H9 (cell line): ENCODE results near the gene CDK17. TPM values are rescaled to one million over a fixed set of nuclear protein-coding genes. Genes with fewer than 3 reads are reported as not detected.

Source experiments
- DNase-seq: peaks from one replicate; pipeline ENCODE4 v3.0.0-alpha.2; 2017
- H2AFZ ChIP-seq: one replicate; pipeline ENCODE4 v1.6.1; 2013; ENCODE audit warnings: mild to moderate bottlenecking, low read length, control low read depth, moderate library complexity
- H2AK5ac ChIP-seq: 2 replicates; pipeline ENCODE4 v1.6.1; 2013; ENCODE audit warnings: low read length, control low read depth, mixed read lengths; ENCODE audit not compliant: insufficient read length
- H2BK120ac ChIP-seq: one replicate; pipeline ENCODE4 v1.6.1; 2013; ENCODE audit warnings: low read depth, mild to moderate bottlenecking, low read length, control low read depth, inconsistent platforms; ENCODE audit not compliant: poor library complexity, severe bottlenecking
- H2BK12ac ChIP-seq: 2 replicates; pipeline ENCODE4 v1.6.1; 2013; ENCODE audit warnings: low read length, control low read depth, mixed read lengths, low read depth; ENCODE audit not compliant: insufficient read length
- H2BK15ac ChIP-seq: 2 replicates; pipeline ENCODE4 v1.6.1; 2013; ENCODE audit warnings: low read depth, low read length, control low read depth
- H2BK20ac ChIP-seq: one replicate; pipeline ENCODE4 v1.6.1; 2013; ENCODE audit warnings: low read depth, mild to moderate bottlenecking, low read length, control low read depth, inconsistent platforms; ENCODE audit not compliant: poor library complexity, severe bottlenecking
- H2BK5ac ChIP-seq: 2 replicates; pipeline ENCODE4 v1.6.1; 2013; ENCODE audit warnings: low read length, control low read depth, mixed read lengths; ENCODE audit not compliant: insufficient read length
- H3K14ac ChIP-seq: 2 replicates; pipeline ENCODE4 v1.6.1; 2013; ENCODE audit warnings: low read length, control low read depth; ENCODE audit not compliant: insufficient read depth
- H3K18ac ChIP-seq: 2 replicates; pipeline ENCODE4 v1.6.1; 2013; ENCODE audit warnings: low read depth, mild to moderate bottlenecking, mixed read lengths, low read length, control low read depth; ENCODE audit not compliant: insufficient read length
- H3K23ac ChIP-seq: 2 replicates; pipeline ENCODE4 v1.6.1; 2013; ENCODE audit warnings: low read length, control low read depth, mixed read lengths, low read depth; ENCODE audit not compliant: insufficient read length
- H3K23me2 ChIP-seq: 2 replicates; pipeline ENCODE4 v1.6.1; 2013; ENCODE audit warnings: low read depth, mild to moderate bottlenecking, mixed read lengths, low read length, control low read depth; ENCODE audit not compliant: insufficient read length, poor library complexity, severe bottlenecking
- H3K27ac ChIP-seq: 2 replicates; pipeline ENCODE4 v1.5.1; 2013; ENCODE audit warnings: low read length, control low read depth, mixed read lengths, low read depth; ENCODE audit not compliant: insufficient read length
- H3K27me3 ChIP-seq: 2 replicates; pipeline ENCODE4 v1.6.1; 2013; ENCODE audit warnings: low read length, control low read depth, inconsistent platforms; ENCODE audit not compliant: insufficient read depth
- H3K4ac ChIP-seq: 2 replicates; pipeline ENCODE4 v1.6.1; 2013; ENCODE audit warnings: low read depth, mild to moderate bottlenecking, control low read depth, inconsistent platforms, low read length, moderate library complexity
- H3K4me1 ChIP-seq: 2 replicates; pipeline ENCODE4 v1.6.1; 2013; ENCODE audit warnings: low read length, control low read depth, inconsistent platforms; ENCODE audit not compliant: insufficient read depth
- H3K4me2 ChIP-seq: 2 replicates; pipeline ENCODE4 v1.6.1; 2013; ENCODE audit warnings: low read length, control low read depth, mixed read lengths; ENCODE audit not compliant: insufficient read length, insufficient read depth
- H3K56ac ChIP-seq: 2 replicates; pipeline ENCODE4 v1.6.1; 2013; ENCODE audit warnings: low read depth, mild to moderate bottlenecking, mixed read lengths, low read length, control low read depth; ENCODE audit not compliant: insufficient read length
- H3K79me1 ChIP-seq: 2 replicates; pipeline ENCODE4 v1.6.1; 2013; ENCODE audit warnings: low read depth, mild to moderate bottlenecking, moderate library complexity, low read length, control low read depth, inconsistent platforms; ENCODE audit not compliant: insufficient read depth, poor library complexity, severe bottlenecking
- H3K79me2 ChIP-seq: 2 replicates; pipeline ENCODE4 v1.6.1; 2013; ENCODE audit warnings: low read length, control low read depth, inconsistent platforms; ENCODE audit not compliant: insufficient read depth
- H3K9ac ChIP-seq: 2 replicates; pipeline ENCODE4 v1.6.1; 2013; ENCODE audit warnings: low read length, control low read depth, mixed read lengths; ENCODE audit not compliant: insufficient read length; ENCODE audit errors: extremely low read depth
- H3K9me3 ChIP-seq: one replicate; pipeline ENCODE4 v1.6.1; 2013; ENCODE audit warnings: low read depth, low read length, inconsistent platforms; ENCODE audit not compliant: control insufficient read depth
- H3T11ph ChIP-seq: one replicate; pipeline ENCODE4 v1.6.1; 2013; ENCODE audit warnings: mild to moderate bottlenecking, low read length, control low read depth, inconsistent platforms
- H4K20me1 ChIP-seq: one replicate; pipeline ENCODE4 v1.6.1; 2013; ENCODE audit not compliant: control insufficient read depth, insufficient read length, insufficient read depth
- H4K5ac ChIP-seq: 2 replicates; pipeline ENCODE4 v1.6.1; 2013; ENCODE audit warnings: low read depth, mild to moderate bottlenecking, mixed read lengths, low read length, control low read depth; ENCODE audit not compliant: insufficient read length
- H4K8ac ChIP-seq: replicated peaks from 2 replicates; pipeline ENCODE4 v1.6.1; 2013; ENCODE audit warnings: low read length, control low read depth, mixed read lengths, low read depth; ENCODE audit not compliant: insufficient read length
- H4K91ac ChIP-seq: 2 replicates; pipeline ENCODE4 v1.6.1; 2013; ENCODE audit warnings: low read depth, mild to moderate bottlenecking, moderate library complexity, mixed read lengths, low read length, control low read depth; ENCODE audit not compliant: insufficient read length
- H3K27ac Mint-ChIP-seq, 3 experiments: 2 replicates in 2 of 3; 3 replicates in 1 of 3; pipeline ENCODE4 v1.8.0; 2020 to 2021; ENCODE audit warnings: mixed read lengths in 3 of 3, mild to moderate bottlenecking in 1 of 3, moderate library complexity in 1 of 3
- H3K27me3 Mint-ChIP-seq: 2 replicates; pipeline ENCODE4 v1.8.0; 2021; ENCODE audit warnings: low read depth, mild to moderate bottlenecking, moderate library complexity, mixed read lengths
- H3K36me3 Mint-ChIP-seq, 3 experiments: 2 replicates in 2 of 3; 3 replicates in 1 of 3; pipeline ENCODE4 v1.8.0; 2020 to 2021; ENCODE audit warnings: low read depth in 3 of 3, mixed read lengths in 3 of 3; ENCODE audit not compliant: insufficient read depth in 1 of 3
- H3K4me1 Mint-ChIP-seq, 2 experiments: 2 replicates each; pipeline ENCODE4 v1.8.0; 2020; ENCODE audit warnings: mixed read lengths in 2 of 2
- H3K4me3 Mint-ChIP-seq, 2 experiments: 2 replicates in 1 of 2; 3 replicates in 1 of 2; pipeline ENCODE4 v1.8.0; 2020 to 2021; ENCODE audit warnings: mild to moderate bottlenecking in 2 of 2, mixed read lengths in 2 of 2, moderate library complexity in 1 of 2
- H3K9me3 Mint-ChIP-seq, 2 experiments: 2 replicates in 1 of 2; 3 replicates in 1 of 2; pipeline ENCODE4 v1.8.0; 2020; ENCODE audit warnings: mild to moderate bottlenecking in 2 of 2, mixed read lengths in 2 of 2, moderate library complexity in 1 of 2
- WGBS: extraction: QIAGEN DNeasy Blood & Tissue Kit; methylation state at CpG from one replicate; pipeline ENCODE4 v1.1.7; 2013; ENCODE audit warnings: missing lambda C conversion rate, low lambda C conversion rate, mixed read lengths; ENCODE audit not compliant: insufficient read length; ENCODE audit errors: extremely low coverage; 5-methylcytosine and 5-hydroxymethylcytosine counted together
- total RNA-seq: library from RNA; stranded (reverse); gene quantifications from 2 replicates; pipeline ENCODE4 v1.2.1, GENCODE V29; 2021
- TF ChIP-seq, protein P1 (sequence below): fragments of 200-600 bp; sonication (generic); conservative IDR thresholded peaks from 3 replicates; pipeline ENCODE4 v1.8.0; 2021; ENCODE audit warnings: antibody characterized with exemption, mild to moderate bottlenecking

Gene CDK17
- total RNA-seq, 1 experiment from 2014 or later, result 28.8 TPM

GRCh38 chr12:96386794-96387193, 13.4 kb downstream of the CDK17 start:
- H3K27ac Mint-ChIP-seq, result peak overlapping the region in 1 of 3 experiments; percentile 59; a peak in 1 of 7 replicates
- no CpG with 5 or more reads among the region's 2 CpGs for WGBS
- Histone ChIP-seq H4K8ac (no peak overlapping the region), H3K9me3 (no peaks in the 10 kb centered on the region), H3K79me1 (peaks cover 2% of the 10 kb centered on the region), H3K4me2 (no peak overlapping the region), H2BK120ac (no peak overlapping the region), H3K23me2 (no peaks in the 10 kb centered on the region), H2BK20ac (no peak overlapping the region), H2BK15ac (no peak overlapping the region), H4K5ac (no peak overlapping the region), H3K4me1 (no peaks in the 10 kb centered on the region), H3K27me3 (no peaks in the 10 kb centered on the region), H3K4ac (no peak overlapping the region), H3K27ac (no peak overlapping the region), H3K9ac (no peak overlapping the region), H2BK12ac (no peak overlapping the region), H3K79me2 (peaks cover 8% of the 10 kb centered on the region; the same call in 1 of the 2 replicates), H2AFZ (no peak overlapping the region), H4K20me1 (no peaks in the 10 kb centered on the region), H3K56ac (no peak overlapping the region), H3K14ac (no peak overlapping the region), H2BK5ac (no peak overlapping the region), H2AK5ac (no peak overlapping the region), H3K23ac (no peak overlapping the region), H4K91ac (no peak overlapping the region), H3T11ph (no peak overlapping the region), H3K18ac (no peak overlapping the region)
- peaks cover 7 to 27% (median 8%) of the 10 kb centered on the region in 3 experiments; a peak in 6 of 7 replicates for H3K36me3 Mint-ChIP-seq
- TF ChIP-seq, protein P1, sequence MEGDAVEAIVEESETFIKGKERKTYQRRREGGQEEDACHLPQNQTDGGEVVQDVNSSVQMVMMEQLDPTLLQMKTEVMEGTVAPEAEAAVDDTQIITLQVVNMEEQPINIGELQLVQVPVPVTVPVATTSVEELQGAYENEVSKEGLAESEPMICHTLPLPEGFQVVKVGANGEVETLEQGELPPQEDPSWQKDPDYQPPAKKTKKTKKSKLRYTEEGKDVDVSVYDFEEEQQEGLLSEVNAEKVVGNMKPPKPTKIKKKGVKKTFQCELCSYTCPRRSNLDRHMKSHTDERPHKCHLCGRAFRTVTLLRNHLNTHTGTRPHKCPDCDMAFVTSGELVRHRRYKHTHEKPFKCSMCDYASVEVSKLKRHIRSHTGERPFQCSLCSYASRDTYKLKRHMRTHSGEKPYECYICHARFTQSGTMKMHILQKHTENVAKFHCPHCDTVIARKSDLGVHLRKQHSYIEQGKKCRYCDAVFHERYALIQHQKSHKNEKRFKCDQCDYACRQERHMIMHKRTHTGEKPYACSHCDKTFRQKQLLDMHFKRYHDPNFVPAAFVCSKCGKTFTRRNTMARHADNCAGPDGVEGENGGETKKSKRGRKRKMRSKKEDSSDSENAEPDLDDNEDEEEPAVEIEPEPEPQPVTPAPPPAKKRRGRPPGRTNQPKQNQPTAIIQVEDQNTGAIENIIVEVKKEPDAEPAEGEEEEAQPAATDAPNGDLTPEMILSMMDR, result no peak
- no peak overlapping the region for H3K4me3 Mint-ChIP-seq
- no peaks in the 10 kb centered on the region for H3K27me3 Mint-ChIP-seq
- H3K4me1 Mint-ChIP-seq, result peaks cover 3 to 5% of the 10 kb centered on the region in 2 experiments; a peak in 2 of 4 replicates
- no peak for DNase-seq
- peaks cover 12 to 14% of the 10 kb centered on the region in 2 experiments; a peak in 4 of 5 replicates for H3K9me3 Mint-ChIP-seq
